PC-9 (cell line): ENCODE measurements around the gene ACP4. TPM values are rescaled to one million over a fixed set of nuclear protein-coding genes. Genes with fewer than 3 reads are reported as not detected.
A peak's percentile ranks its signal among the peaks of the same experiment; 100 is the strongest.

ENCODE experiments used
- BruUV-seq: library from RNA; stranded (reverse); fragments of 400-500 nt; replicated peaks from 2 replicates; lab custom pipeline; 2021; lab: Mats Ljungman, UMichigan
- CTCF ChIA-PET: fragments of 300-600 bp; sonication (Branson Sonifier 250); formaldehyde crosslinking; loops from one replicate; lab custom pipeline; 2022; ENCODE audit warnings: antibody characterized with exemption; lab: Charles Lee
- POLR2A ChIA-PET: fragments of 300-600 bp; sonication (Branson Sonifier 250); formaldehyde crosslinking; loops from one replicate; lab custom pipeline; 2022; ENCODE audit warnings: antibody characterized with exemption; ENCODE audit not compliant: unreplicated experiment; lab: Charles Lee
- DNase-seq, 2 experiments: peaks; one replicate each; pipeline versions ENCODE4 v3.0.0 to v3.0.0-alpha.2; 2015 to 2022; ENCODE audit warnings: mixed read lengths in 1 of 2
- H2AFZ ChIP-seq: fragments of 200-600 bp; sonication (generic); 2 replicates; pipeline ENCODE4 v1.8.1; 2017; ENCODE audit warnings: antibody characterized with exemption
- H3F3A ChIP-seq: fragments of 200-600 bp; sonication (generic); 2 replicates; pipeline ENCODE4 v1.8.1; 2017; ENCODE audit warnings: antibody characterized with exemption, mild to moderate bottlenecking, low read depth; ENCODE audit not compliant: insufficient read depth
- H3K27ac ChIP-seq: fragments of 200-600 bp; sonication (generic); 2 replicates; pipeline ENCODE4 v1.6.1; 2016; ENCODE audit warnings: mixed run types
- H3K27me3 ChIP-seq: fragments of 200-600 bp; sonication (generic); 2 replicates; pipeline ENCODE4 v1.6.1; 2016; ENCODE audit warnings: low read depth, mixed run types; ENCODE audit not compliant: insufficient read depth
- H3K36me3 ChIP-seq: fragments of 200-600 bp; sonication (generic); 2 replicates; pipeline ENCODE4 v1.6.1; 2016; ENCODE audit warnings: low read depth, mixed run types
- H3K4me1 ChIP-seq: fragments of 200-600 bp; sonication (generic); replicated peaks from 2 replicates; pipeline ENCODE4 v1.6.1; 2016; ENCODE audit warnings: mixed run types; ENCODE audit not compliant: insufficient read depth
- H3K4me2 ChIP-seq: fragments of 200-600 bp; sonication (generic); 2 replicates; pipeline ENCODE4 v1.6.1; 2017; ENCODE audit warnings: mixed run types
- H3K4me3 ChIP-seq: fragments of 200-600 bp; sonication (generic); 2 replicates; pipeline ENCODE4 v1.6.1; 2016; ENCODE audit warnings: mixed run types
- H3K79me2 ChIP-seq: fragments of 200-600 bp; sonication (generic); 2 replicates; pipeline ENCODE4 v1.6.1; 2017; ENCODE audit warnings: low read depth, mixed run types
- H3K9me2 ChIP-seq: fragments of 200-600 bp; sonication (generic); 2 replicates; pipeline ENCODE4 v1.8.1; 2017; ENCODE audit warnings: mild to moderate bottlenecking; ENCODE audit not compliant: insufficient read depth
- H3K9me3 ChIP-seq: fragments of 200-600 bp; sonication (generic); 2 replicates; pipeline ENCODE4 v1.8.1; 2016; ENCODE audit warnings: low read depth; ENCODE audit not compliant: insufficient read depth
- H4K20me1 ChIP-seq: fragments of 200-600 bp; sonication (generic); 2 replicates; pipeline ENCODE4 v1.8.1; 2017; ENCODE audit not compliant: insufficient read depth
- EZH2 ChIP-seq: fragments of 200-600 bp; sonication (generic); IDR thresholded peaks from 2 replicates; pipeline ENCODE4 v1.8.0; 2017; ENCODE audit warnings: antibody characterized with exemption, low read depth
- intact Hi-C: fragments of 100-400 bp; cut with micrococcal nuclease; formaldehyde crosslinking; loops from one replicate; pipeline ENCODE4 v1.10.0; 2022; ENCODE audit not compliant: unreplicated experiment
- total RNA-seq: library from RNA; stranded (reverse); gene quantifications from 2 replicates; pipeline ENCODE4 v1.2.3, GENCODE V29; 2021
- TF ChIP-seq, protein P1 (sequence below): fragments of 200-600 bp; sonication (generic); conservative IDR thresholded peaks from 2 replicates; pipeline ENCODE4 v1.6.1; 2017; ENCODE audit warnings: mixed run types, antibody characterized with exemption, mild to moderate bottlenecking, moderate library complexity

The ACP4 gene
- total RNA-seq, 1 experiment from 2014 or later = not detected

DNA sequence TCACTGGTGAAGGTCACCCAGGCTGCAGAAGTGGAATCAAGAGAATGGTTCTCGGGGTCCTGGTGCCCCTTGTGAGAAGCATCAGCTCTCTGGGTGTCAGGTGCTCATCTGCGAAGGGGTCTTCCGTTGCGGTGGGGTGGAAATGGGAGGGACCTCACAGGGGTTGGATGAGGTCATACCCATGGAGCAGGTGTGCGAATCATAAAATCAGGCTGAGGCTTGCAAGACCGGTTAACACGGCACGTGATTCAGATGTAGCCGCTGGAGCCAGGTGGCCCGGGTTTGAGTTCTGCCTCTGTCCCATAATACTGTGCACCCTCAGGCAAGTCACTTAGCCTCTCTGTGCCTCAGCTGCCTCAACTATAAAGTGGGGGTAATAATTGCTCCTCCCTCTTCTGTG, 47.1 kb downstream of the ACP4 start:
- no peaks in the 10 kb centered on the region for H3K36me3 ChIP-seq
- ChIA-PET POLR2A (no interaction called here), CTCF (no interaction called here)
- H3K4me1 ChIP-seq = peaks cover 5% of the 10 kb centered on the region; the same call in 1 of the 2 replicates
- H3K4me3 ChIP-seq = no peak overlapping the region
- H3F3A ChIP-seq = peaks cover 8% of the 10 kb centered on the region
- H3K27me3 ChIP-seq = peaks cover 26% of the 10 kb centered on the region
- H3K27ac ChIP-seq = no peak overlapping the region
- H3K79me2 ChIP-seq = no peaks in the 10 kb centered on the region
- intact Hi-C loops = no loop called here
- H2AFZ ChIP-seq = no peak overlapping the region
- H3K9me3 ChIP-seq = no peaks in the 10 kb centered on the region
- TF ChIP-seq, protein P1, sequence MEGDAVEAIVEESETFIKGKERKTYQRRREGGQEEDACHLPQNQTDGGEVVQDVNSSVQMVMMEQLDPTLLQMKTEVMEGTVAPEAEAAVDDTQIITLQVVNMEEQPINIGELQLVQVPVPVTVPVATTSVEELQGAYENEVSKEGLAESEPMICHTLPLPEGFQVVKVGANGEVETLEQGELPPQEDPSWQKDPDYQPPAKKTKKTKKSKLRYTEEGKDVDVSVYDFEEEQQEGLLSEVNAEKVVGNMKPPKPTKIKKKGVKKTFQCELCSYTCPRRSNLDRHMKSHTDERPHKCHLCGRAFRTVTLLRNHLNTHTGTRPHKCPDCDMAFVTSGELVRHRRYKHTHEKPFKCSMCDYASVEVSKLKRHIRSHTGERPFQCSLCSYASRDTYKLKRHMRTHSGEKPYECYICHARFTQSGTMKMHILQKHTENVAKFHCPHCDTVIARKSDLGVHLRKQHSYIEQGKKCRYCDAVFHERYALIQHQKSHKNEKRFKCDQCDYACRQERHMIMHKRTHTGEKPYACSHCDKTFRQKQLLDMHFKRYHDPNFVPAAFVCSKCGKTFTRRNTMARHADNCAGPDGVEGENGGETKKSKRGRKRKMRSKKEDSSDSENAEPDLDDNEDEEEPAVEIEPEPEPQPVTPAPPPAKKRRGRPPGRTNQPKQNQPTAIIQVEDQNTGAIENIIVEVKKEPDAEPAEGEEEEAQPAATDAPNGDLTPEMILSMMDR = no peak
- TF ChIP-seq EZH2 = no peak
- no peaks in the 10 kb centered on the region for H3K9me2 ChIP-seq
- no peaks in the 10 kb centered on the region for H4K20me1 ChIP-seq
- no TSS peak for BruUV-seq
- H3K4me2 ChIP-seq = no peak overlapping the region
- DNase-seq = no peak

DNA sequence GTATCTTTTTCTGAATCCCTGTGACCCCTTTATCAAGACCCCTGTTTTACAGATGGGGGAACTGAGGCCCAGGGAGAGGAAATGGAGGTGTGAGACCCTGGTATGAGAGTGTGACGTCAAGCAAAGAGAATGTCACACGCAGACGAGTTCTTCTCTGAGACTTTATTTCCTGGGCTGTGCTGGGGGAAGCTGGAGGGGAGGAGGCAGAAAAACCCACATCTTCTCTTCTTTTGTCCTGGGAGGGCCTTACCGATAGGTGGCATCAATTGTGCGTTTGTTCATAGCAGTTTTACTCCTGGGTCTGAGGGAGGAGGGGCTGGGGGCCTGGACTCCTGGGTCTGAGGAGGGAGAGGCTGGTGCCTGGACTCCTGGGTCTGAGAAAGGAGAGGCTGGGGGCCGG, 48.0 kb downstream of the ACP4 start:
- peaks cover 5% of the 10 kb centered on the region; the same call in 1 of the 2 replicates for H3K4me1 ChIP-seq
- H3K79me2 ChIP-seq = no peaks in the 10 kb centered on the region
- POLR2A ChIA-PET = no interaction called here
- no peaks in the 10 kb centered on the region for H3K9me3 ChIP-seq
- H3K27ac ChIP-seq = no peak overlapping the region
- no peaks in the 10 kb centered on the region for H4K20me1 ChIP-seq
- peaks cover 33% of the 10 kb centered on the region for H3K27me3 ChIP-seq
- H3K4me2 ChIP-seq = no peak overlapping the region
- no peak overlapping the region for H3K4me3 ChIP-seq
- no peaks in the 10 kb centered on the region for H3K36me3 ChIP-seq
- H3K9me2 ChIP-seq = no peaks in the 10 kb centered on the region
- no peak for DNase-seq
- no peak for TF ChIP-seq EZH2
- TF ChIP-seq, protein P1 = peak; percentile 65
- intact Hi-C loops = no loop called here
- peaks cover 10% of the 10 kb centered on the region for H3F3A ChIP-seq
- no TSS peak for BruUV-seq
- H2AFZ ChIP-seq = no peak overlapping the region
- CTCF ChIA-PET = no interaction called here

DNA sequence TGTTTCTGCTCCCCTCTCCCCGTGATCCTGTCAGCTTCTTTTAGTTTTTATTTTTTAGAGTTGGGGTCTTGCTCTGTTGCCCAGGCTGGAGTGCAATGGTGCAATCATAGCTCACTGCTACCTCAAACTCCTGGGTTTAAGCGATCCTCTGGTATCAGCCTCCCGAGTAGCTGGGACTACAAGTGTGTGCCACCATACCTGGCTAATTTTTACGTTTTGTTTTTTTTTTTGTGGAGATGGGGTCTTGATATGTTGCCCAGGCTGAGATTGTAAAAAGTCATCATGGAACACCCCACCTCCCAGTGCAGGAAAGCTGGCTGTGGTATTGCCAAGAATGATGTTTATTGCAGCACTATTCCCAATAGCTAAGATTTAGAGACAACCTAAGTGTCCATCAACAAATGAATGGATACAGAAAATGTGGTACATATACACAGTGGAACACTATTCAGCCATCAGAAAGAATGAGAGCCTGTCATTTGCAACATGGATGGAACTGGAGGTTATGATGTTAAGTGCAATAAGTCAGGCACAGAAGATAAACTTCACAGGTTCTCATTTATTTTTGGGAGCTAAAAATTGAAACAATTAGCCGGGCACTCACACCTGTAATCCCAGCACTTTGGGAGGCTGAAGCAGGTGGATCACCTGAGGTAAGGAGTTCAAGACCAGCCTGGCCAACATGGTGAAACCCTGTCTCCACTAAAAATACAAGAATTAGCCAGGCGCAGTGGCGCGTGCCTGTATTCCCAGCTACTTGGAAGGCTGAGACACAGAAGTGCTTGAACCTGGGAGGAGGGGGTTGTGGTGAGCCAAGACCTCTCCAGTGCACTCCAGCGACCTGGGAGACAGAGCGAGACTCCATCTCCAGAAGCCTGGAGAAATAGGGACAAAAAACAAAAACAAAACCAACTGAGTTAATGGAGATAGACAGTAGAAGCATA, 49.8 kb downstream of the ACP4 start:
- H3K4me2 ChIP-seq = no peak overlapping the region
- H2AFZ ChIP-seq = no peak overlapping the region
- H3K27me3 ChIP-seq = peaks cover 39% of the 10 kb centered on the region
- no peaks in the 10 kb centered on the region for H3K9me2 ChIP-seq
- H3K27ac ChIP-seq = no peak overlapping the region
- no peaks in the 10 kb centered on the region for H3K79me2 ChIP-seq
- POLR2A ChIA-PET = interaction anchor here (0.6 kb wide), 1 partner anchor 29 kb away, joined by 3 read pairs; no protein-coding TSS in a partner anchor
- CTCF ChIA-PET = no interaction called here
- no TSS peak for BruUV-seq
- no peak for DNase-seq
- H3K9me3 ChIP-seq = no peaks in the 10 kb centered on the region
- H3K4me3 ChIP-seq = no peak overlapping the region
- H3K36me3 ChIP-seq = no peaks in the 10 kb centered on the region
- intact Hi-C loops = no loop called here
- TF ChIP-seq, protein P1 = no peak
- TF ChIP-seq EZH2 = no peak
- H3F3A ChIP-seq = peaks cover 18% of the 10 kb centered on the region; the same call in 1 of the 2 replicates
- H3K4me1 ChIP-seq = peaks cover 18% of the 10 kb centered on the region
- H4K20me1 ChIP-seq = no peaks in the 10 kb centered on the region
